Mesenchymal stem cell (in vitro differentiated cells and primary cell): ENCODE data around the gene IFT122.
A peak's percentile ranks its signal among the peaks of the same experiment; 100 is the strongest.

ENCODE experiments used
- DNase-seq: peaks from one replicate; pipeline ENCODE4 v3.0.0-alpha.2; 2013
- H2AFZ ChIP-seq: one replicate; pipeline ENCODE4 v1.6.1; 2013; ENCODE audit warnings: low read depth, mild to moderate bottlenecking, control low read depth, inconsistent platforms, low read length, moderate library complexity
- H2AK5ac ChIP-seq: 2 replicates; pipeline ENCODE4 v1.6.1; 2013; ENCODE audit warnings: low read length, moderate library complexity, mild to moderate bottlenecking, inconsistent platforms; ENCODE audit not compliant: severe bottlenecking
- H2BK120ac ChIP-seq: one replicate; pipeline ENCODE4 v1.6.1; 2013; ENCODE audit warnings: low read depth, mild to moderate bottlenecking, inconsistent platforms, low read length, moderate library complexity
- H2BK12ac ChIP-seq, 2 experiments: one replicate each; pipeline ENCODE4 v1.6.1; 2013; ENCODE audit warnings: inconsistent platforms in 2 of 2, low read length in 2 of 2, mild to moderate bottlenecking in 2 of 2, moderate library complexity in 2 of 2, control low read depth in 1 of 2
- H2BK15ac ChIP-seq: one replicate; pipeline ENCODE4 v1.6.1; 2013; ENCODE audit warnings: mild to moderate bottlenecking, low read depth, inconsistent platforms; ENCODE audit not compliant: poor library complexity, severe bottlenecking
- H2BK5ac ChIP-seq: 2 replicates; pipeline ENCODE4 v1.6.1; 2013; ENCODE audit warnings: low read depth, mild to moderate bottlenecking, low read length, control low read depth, inconsistent platforms; ENCODE audit not compliant: poor library complexity, severe bottlenecking
- H3K14ac ChIP-seq, 2 experiments: one replicate each; pipeline ENCODE4 v1.6.1; 2013; ENCODE audit warnings: inconsistent platforms in 2 of 2, low read length in 2 of 2, control low read depth in 1 of 2, mild to moderate bottlenecking in 1 of 2, moderate library complexity in 1 of 2
- H3K18ac ChIP-seq, 2 experiments: one replicate each; pipeline ENCODE4 v1.6.1; 2013; ENCODE audit warnings: inconsistent platforms in 2 of 2, low read length in 2 of 2, control low read depth in 1 of 2, low read depth in 1 of 2, mild to moderate bottlenecking in 1 of 2
- H3K23ac ChIP-seq, 2 experiments: one replicate each; pipeline ENCODE4 v1.6.1; 2013; ENCODE audit warnings: inconsistent platforms in 2 of 2, low read length in 2 of 2, mild to moderate bottlenecking in 2 of 2, moderate library complexity in 2 of 2, control low read depth in 1 of 2
- H3K27ac ChIP-seq: 2 replicates; pipeline ENCODE4 v1.5.1; 2013; ENCODE audit warnings: mild to moderate bottlenecking, moderate library complexity, low read length, control low read depth, inconsistent platforms; ENCODE audit not compliant: poor library complexity, severe bottlenecking
- H3K27me3 ChIP-seq, 2 experiments: 2 replicates each; pipeline versions ENCODE4 v1.6.1 to v1.7.0; 2013; ENCODE audit warnings: low read length in 2 of 2, mild to moderate bottlenecking in 2 of 2, moderate library complexity in 2 of 2, control low read depth in 1 of 2, inconsistent platforms in 1 of 2; ENCODE audit not compliant: control insufficient read depth in 1 of 2, insufficient read depth in 1 of 2
- H3K36me3 ChIP-seq, 2 experiments: 2 replicates each; pipeline versions ENCODE4 v1.6.1 to v1.7.0; 2013; ENCODE audit warnings: low read length in 2 of 2, control low read depth in 1 of 2, inconsistent platforms in 1 of 2, low read depth in 1 of 2, mild to moderate bottlenecking in 1 of 2; ENCODE audit not compliant: insufficient read depth in 2 of 2, control insufficient read depth in 1 of 2
- H3K4ac ChIP-seq, 2 experiments: one replicate each; pipeline ENCODE4 v1.6.1; 2013; ENCODE audit warnings: inconsistent platforms in 2 of 2, low read length in 2 of 2, mild to moderate bottlenecking in 2 of 2, moderate library complexity in 2 of 2, control low read depth in 1 of 2, low read depth in 1 of 2
- H3K4me1 ChIP-seq: 2 replicates; pipeline ENCODE4 v1.6.1; 2013; ENCODE audit warnings: low read depth, low read length, control low read depth; ENCODE audit not compliant: control insufficient read depth, insufficient read depth
- H3K4me2 ChIP-seq: 2 replicates; pipeline ENCODE4 v1.6.1; 2013; ENCODE audit warnings: low read length, mild to moderate bottlenecking, inconsistent platforms; ENCODE audit not compliant: poor library complexity, severe bottlenecking
- H3K4me3 ChIP-seq, 2 experiments: 2 replicates each; pipeline versions ENCODE4 v1.5.1 to v1.7.0; 2013; ENCODE audit warnings: low read length in 2 of 2, mild to moderate bottlenecking in 2 of 2, control low read depth in 1 of 2, low read depth in 1 of 2; ENCODE audit not compliant: insufficient read depth in 1 of 2
- H3K79me1 ChIP-seq: replicated peaks from 2 replicates; pipeline ENCODE4 v1.6.1; 2013; ENCODE audit warnings: mild to moderate bottlenecking, control low read depth, low read length, inconsistent platforms; ENCODE audit not compliant: poor library complexity, severe bottlenecking
- H3K9ac ChIP-seq: 2 replicates; pipeline ENCODE4 v1.7.0; 2013; ENCODE audit warnings: mild to moderate bottlenecking, low read length, moderate library complexity
- H3K9me3 ChIP-seq: 2 replicates; pipeline ENCODE4 v1.7.0; 2013; ENCODE audit warnings: mild to moderate bottlenecking, low read length; ENCODE audit not compliant: control insufficient read depth
- H4K8ac ChIP-seq: one replicate; pipeline ENCODE4 v1.6.1; 2013; ENCODE audit warnings: inconsistent platforms, mild to moderate bottlenecking, low read length, moderate library complexity
- H4K91ac ChIP-seq: one replicate; pipeline ENCODE4 v1.6.1; 2013; ENCODE audit warnings: mild to moderate bottlenecking, low read length, inconsistent platforms
- WGBS: methylation state at CpG from one replicate; pipeline ENCODE4 v1.1.7; 2013; ENCODE audit warnings: mixed read lengths; 5-methylcytosine and 5-hydroxymethylcytosine counted together

Gene IFT122

DNA sequence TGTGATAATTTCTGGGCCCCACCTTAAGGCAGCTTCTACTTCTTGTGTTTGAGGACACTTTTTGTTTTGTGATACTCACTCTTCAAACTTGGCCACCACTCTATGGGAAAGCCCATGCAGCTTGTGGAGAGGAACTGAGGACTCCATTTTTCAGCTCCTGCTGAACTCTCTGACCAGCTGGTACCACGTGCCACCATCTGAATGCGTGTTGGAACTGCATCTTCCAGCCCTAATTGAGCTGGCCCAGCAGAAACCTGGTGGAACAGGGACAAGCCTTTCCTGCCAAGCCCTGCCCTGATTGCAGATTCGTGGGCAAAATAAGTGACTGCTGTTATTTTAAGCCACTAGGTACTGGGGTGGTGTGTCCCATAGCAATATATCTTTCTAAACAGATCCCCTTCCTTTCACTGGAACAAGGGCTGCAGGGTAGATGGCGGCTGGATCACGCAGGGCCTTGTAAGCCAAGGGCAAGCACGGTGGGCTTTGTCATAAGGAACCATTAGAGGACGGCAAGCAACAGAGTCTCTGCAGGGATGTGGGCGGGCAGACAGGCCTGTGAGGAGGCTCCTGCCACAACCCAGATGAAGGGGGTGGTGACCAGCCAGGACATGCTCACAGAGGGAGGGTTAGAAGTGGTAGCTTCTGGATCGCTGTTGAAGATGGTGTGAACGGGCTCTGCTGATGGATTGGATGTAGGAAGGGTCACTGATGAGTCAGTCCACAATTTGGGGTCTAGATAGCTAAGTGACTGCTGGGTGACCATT, 112.4 kb downstream of the IFT122 start:
- no peak overlapping the region for H3K9ac ChIP-seq
- H3K23ac ChIP-seq, result no peak overlapping the region
- H3K4me3 ChIP-seq, result no peak overlapping the region
- peaks cover 43% of the 10 kb centered on the region for H3K4me1 ChIP-seq
- H3K4me2 ChIP-seq, result no peak overlapping the region
- peaks cover 3% of the 10 kb centered on the region for H3K79me1 ChIP-seq
- no peaks in the 10 kb centered on the region for H3K27me3 ChIP-seq
- H3K4ac ChIP-seq, result no peak overlapping the region
- 67% methylated on average over 9 of the region's 10 CpGs for WGBS
- no peak overlapping the region for H2AK5ac ChIP-seq
- peak overlapping the region; percentile 6 for H2BK15ac ChIP-seq
- H2BK12ac ChIP-seq, result peak overlapping the region in 1 of 2 experiments; percentile 51
- peak overlapping the region; percentile 80 for H4K8ac ChIP-seq
- peaks cover 26 to 27% of the 10 kb centered on the region in 2 experiments for H3K36me3 ChIP-seq
- peak overlapping the region; percentile 11 for H2BK120ac ChIP-seq
- no peak overlapping the region for H3K27ac ChIP-seq
- DNase-seq, result no peak
- no peak overlapping the region for H2BK5ac ChIP-seq
- peak overlapping the region; percentile 13 to 55 for H3K18ac ChIP-seq
- H3K14ac ChIP-seq, result peak overlapping the region in 1 of 2 experiments; percentile 3
- H2AFZ ChIP-seq, result no peak overlapping the region
- no peaks in the 10 kb centered on the region for H3K9me3 ChIP-seq
- no peak overlapping the region for H4K91ac ChIP-seq

- Histone ChIP-seq H3K23ac (no peak overlapping the region), H2BK15ac (no peak overlapping the region), H2BK120ac (peak overlapping the region; percentile 11), H3K9me3 (no peaks in the 10 kb centered on the region), H2BK12ac (peak overlapping the region; percentile 4 to 51), H3K9ac (no peak overlapping the region), H4K91ac (no peak overlapping the region), H2AFZ (no peak overlapping the region), H3K4me1 (peaks cover 50% of the 10 kb centered on the region), H2BK5ac (no peak overlapping the region), H4K8ac (peak overlapping the region; percentile 80), H3K27ac (no peak overlapping the region), H3K79me1 (peaks cover 3% of the 10 kb centered on the region), H3K4me3 (no peak overlapping the region), H3K18ac (peak overlapping the region; percentile 5 to 55), H3K36me3 (peaks cover 33 to 34% of the 10 kb centered on the region in 2 experiments), H3K27me3 (no peaks in the 10 kb centered on the region), H3K14ac (peak overlapping the region in 1 of 2 experiments; percentile 3), H3K4me2 (no peak overlapping the region), H2AK5ac (peak overlapping the region; percentile 18), H3K4ac (no peak overlapping the region)
- WGBS, result 68% methylated on average over 6 of the region's 6 CpGs
- DNase-seq, result no peak
Observed at GRCh38 chr3:129553171-129553570, 113.1 kb downstream of the IFT122 start.

DNA sequence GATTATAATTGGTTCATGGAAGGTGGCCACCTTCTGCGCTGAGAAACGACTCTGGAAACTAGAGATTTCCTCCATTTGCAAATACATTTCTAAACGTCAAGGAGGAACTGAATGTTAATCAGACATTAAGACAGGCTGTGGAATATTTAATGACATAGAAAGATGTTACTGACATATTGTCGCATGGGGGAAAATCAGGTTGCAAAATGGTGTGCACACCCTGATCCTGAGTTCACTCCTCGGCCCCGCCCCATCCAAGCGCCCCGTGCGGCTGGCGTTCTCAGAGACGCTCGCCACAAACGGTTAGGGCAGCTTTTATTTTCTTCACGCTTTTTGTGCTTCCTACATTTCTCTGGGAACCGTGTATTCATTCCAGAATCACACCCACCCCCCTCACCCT, 113.7 kb downstream of the IFT122 start:
- no peak overlapping the region for H3K9ac ChIP-seq
- no peak overlapping the region for H2AK5ac ChIP-seq
- no peak overlapping the region for H3K4me2 ChIP-seq
- no peaks in the 10 kb centered on the region for H3K27me3 ChIP-seq
- no peak overlapping the region for H3K23ac ChIP-seq
- no peak overlapping the region for H4K91ac ChIP-seq
- H2BK15ac ChIP-seq, result peak overlapping the region; percentile 20
- peaks cover 3% of the 10 kb centered on the region for H3K79me1 ChIP-seq
- H3K9me3 ChIP-seq, result no peaks in the 10 kb centered on the region
- H2AFZ ChIP-seq, result no peak overlapping the region
- H2BK5ac ChIP-seq, result no peak overlapping the region
- WGBS, result 95% methylated on average over 12 of the region's 15 CpGs
- H3K4me3 ChIP-seq, result no peak overlapping the region
- peaks cover 55% of the 10 kb centered on the region for H3K4me1 ChIP-seq
- H3K36me3 ChIP-seq, result peaks cover 37 to 38% of the 10 kb centered on the region in 2 experiments
- H3K27ac ChIP-seq, result no peak overlapping the region
- H3K18ac ChIP-seq, result no peak overlapping the region
- H3K4ac ChIP-seq, result no peak overlapping the region
- H2BK12ac ChIP-seq, result no peak overlapping the region
- no peak overlapping the region for H2BK120ac ChIP-seq
- no peak overlapping the region for H3K14ac ChIP-seq
- no peak for DNase-seq
- H4K8ac ChIP-seq, result no peak overlapping the region

- H3K23ac ChIP-seq, result peak overlapping the region in 1 of 2 experiments; percentile 85
- H3K4me2 ChIP-seq, result no peak overlapping the region
- no peak overlapping the region for H3K4me3 ChIP-seq
- 73% methylated on average over 13 of the region's 13 CpGs for WGBS
- H2BK12ac ChIP-seq, result no peak overlapping the region
- peak overlapping the region in 1 of 2 experiments; percentile 18 for H3K18ac ChIP-seq
- H3K14ac ChIP-seq, result no peak overlapping the region
- no peaks in the 10 kb centered on the region for H3K27me3 ChIP-seq
- H3K9me3 ChIP-seq, result no peaks in the 10 kb centered on the region
- H4K91ac ChIP-seq, result no peak overlapping the region
- no peak for DNase-seq
- H4K8ac ChIP-seq, result no peak overlapping the region
- no peak overlapping the region for H2BK5ac ChIP-seq
- H2AK5ac ChIP-seq, result peak overlapping the region; percentile 70
- H3K79me1 ChIP-seq, result peaks cover 3% of the 10 kb centered on the region
- H3K36me3 ChIP-seq, result peaks cover 43 to 45% of the 10 kb centered on the region in 2 experiments
- peaks cover 60% of the 10 kb centered on the region for H3K4me1 ChIP-seq
- no peak overlapping the region for H3K9ac ChIP-seq
- H2AFZ ChIP-seq, result no peak overlapping the region
- H2BK15ac ChIP-seq, result no peak overlapping the region
- H3K27ac ChIP-seq, result peak overlapping the region; percentile 17
- no peak overlapping the region for H3K4ac ChIP-seq
- no peak overlapping the region for H2BK120ac ChIP-seq
Observed at GRCh38 chr3:129554356-129555152, 114.5 kb downstream of the IFT122 start.
